NCI-H1417 treated with DMSO at 0.1 percent for 48 hours (cell line): ENCODE data around the gene INHBE.
"Not testable (repeated sequence)": the region's sequence is repeated elsewhere in the genome, so short reads cannot be mapped to it uniquely, and the experiment has no call there.

Source experiments
- DNase-seq: peaks from one replicate; lab custom pipeline; 2025; lab: John Stamatoyannopoulos, UW

INHBE gene, protein sequence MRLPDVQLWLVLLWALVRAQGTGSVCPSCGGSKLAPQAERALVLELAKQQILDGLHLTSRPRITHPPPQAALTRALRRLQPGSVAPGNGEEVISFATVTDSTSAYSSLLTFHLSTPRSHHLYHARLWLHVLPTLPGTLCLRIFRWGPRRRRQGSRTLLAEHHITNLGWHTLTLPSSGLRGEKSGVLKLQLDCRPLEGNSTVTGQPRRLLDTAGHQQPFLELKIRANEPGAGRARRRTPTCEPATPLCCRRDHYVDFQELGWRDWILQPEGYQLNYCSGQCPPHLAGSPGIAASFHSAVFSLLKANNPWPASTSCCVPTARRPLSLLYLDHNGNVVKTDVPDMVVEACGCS

DNA sequence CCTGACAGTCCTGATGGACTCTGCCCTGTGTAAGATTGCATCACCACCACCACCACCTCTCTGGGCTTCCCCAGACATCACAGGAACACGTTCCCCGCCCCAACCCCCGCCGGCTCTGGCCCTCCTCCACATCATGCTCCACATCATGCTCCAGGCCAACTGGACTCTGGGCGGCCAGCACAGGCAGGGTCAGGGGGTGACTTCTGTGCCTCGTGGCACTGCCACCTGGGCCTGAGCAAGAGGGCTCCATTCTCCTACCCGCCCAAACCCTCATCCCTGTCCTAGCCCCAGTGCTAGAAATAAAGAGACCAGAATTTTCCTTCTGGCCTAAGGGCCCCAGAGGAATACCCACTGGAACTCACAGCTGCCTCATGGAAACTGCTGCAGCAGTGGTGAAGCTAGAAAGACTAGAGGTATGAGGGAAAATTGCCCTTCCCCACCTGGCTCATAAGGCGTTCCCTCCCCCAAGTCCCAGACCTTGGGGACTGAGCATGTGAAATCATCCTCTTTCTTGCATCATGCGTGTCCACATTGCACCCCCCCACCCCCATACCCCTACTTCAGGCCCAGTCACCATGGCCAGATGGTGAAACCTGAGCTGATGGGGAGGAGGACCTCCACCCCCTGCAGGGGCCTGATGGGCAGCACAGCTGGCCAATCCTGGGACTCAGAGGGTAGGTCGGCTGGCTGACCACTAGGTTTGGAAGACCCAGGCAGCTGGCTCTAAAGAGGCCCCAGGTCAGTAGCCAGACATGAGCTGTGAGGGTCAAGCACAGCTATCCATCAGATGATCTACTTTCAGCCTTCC is at the start of gene INHBE:
TSS of gene INHBE (plus strand) at position 742 of the 808 bp plus-strand sequence. CDS start 230 bp downstream, outside the sequence.
- no peak for DNase-seq

DNA sequence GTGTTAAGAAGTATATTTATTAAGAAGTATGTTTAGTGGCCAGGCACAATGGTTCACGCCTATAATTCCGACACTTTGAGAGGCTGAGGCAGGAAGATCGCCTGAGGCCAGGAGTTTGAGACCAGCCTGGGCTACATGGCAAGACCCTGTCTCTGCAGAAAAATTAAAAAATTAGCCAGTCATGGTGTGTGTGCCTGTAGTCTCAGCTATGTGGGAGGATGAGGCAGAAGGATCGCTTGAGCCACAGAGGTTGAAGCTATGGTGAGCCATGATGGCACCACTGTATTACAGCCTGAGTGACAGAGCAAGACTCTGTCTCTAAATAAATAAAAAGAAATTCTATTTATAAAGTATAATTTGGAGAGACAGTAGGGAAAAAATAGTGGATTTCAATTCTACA is 44.6 kb upstream of the INHBE start:
- DNase-seq: no peak

DNA sequence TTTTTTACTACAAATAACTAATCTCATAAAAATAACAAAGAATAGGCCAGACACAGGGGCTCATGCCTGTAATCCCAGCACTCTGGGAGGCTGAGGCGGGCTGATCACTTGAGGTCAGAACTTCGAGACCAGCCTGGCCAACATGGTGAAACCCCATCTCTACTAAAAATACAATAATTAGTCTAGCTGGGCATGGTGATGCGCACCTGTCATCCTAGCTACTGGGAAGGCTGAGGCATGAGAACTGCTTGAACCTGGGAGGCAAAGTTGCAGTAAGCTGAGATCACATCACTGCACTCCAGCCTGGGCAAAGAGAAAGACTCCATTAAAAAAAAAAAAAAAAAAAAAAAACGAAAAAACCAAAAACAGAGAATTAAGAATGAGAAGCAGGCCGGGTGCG is 40.9 kb upstream of the INHBE start:
- DNase-seq: not testable (repeated sequence)

GRCh38 chr12:57415088-57415487 is 40.0 kb upstream of the INHBE start:
- no peak for DNase-seq

- DNase-seq: no peak
Observed at GRCh38 chr12:57416039-57416996, 38.8 kb upstream of the INHBE start.

- no peak for DNase-seq
Observed at GRCh38 chr12:57418255-57418654, 36.9 kb upstream of the INHBE start.

DNA sequence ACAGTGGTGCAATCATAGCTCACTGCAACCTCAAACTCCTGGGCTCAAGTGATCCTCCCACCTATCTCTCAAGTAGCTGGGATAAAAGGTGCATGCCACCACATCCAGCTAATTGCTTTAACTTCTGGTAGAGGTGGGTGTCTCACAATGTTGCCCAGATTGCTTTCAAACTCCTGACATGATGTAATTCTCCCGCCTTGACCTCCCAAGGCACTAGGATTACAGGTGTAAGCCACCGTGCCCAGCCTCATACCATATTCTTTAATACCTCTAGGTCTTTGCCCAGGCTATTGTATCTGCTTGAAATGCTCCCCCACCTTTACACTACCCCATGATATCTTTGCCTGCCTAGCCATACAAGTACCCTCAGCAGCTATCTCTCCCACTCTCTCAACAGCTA is 35.6 kb upstream of the INHBE start:
- no peak for DNase-seq

GRCh38 chr12:57420482-57420881 is 34.6 kb upstream of the INHBE start:
- no peak for DNase-seq

GRCh38 chr12:57426948-57427347 is 28.2 kb upstream of the INHBE start:
- DNase-seq: not testable (repeated sequence)

GRCh38 chr12:57428965-57429364 is 26.1 kb upstream of the INHBE start:
- no peak for DNase-seq

GRCh38 chr12:57429473-57430111 is 25.5 kb upstream of the INHBE start:
- DNase-seq: no peak

DNA sequence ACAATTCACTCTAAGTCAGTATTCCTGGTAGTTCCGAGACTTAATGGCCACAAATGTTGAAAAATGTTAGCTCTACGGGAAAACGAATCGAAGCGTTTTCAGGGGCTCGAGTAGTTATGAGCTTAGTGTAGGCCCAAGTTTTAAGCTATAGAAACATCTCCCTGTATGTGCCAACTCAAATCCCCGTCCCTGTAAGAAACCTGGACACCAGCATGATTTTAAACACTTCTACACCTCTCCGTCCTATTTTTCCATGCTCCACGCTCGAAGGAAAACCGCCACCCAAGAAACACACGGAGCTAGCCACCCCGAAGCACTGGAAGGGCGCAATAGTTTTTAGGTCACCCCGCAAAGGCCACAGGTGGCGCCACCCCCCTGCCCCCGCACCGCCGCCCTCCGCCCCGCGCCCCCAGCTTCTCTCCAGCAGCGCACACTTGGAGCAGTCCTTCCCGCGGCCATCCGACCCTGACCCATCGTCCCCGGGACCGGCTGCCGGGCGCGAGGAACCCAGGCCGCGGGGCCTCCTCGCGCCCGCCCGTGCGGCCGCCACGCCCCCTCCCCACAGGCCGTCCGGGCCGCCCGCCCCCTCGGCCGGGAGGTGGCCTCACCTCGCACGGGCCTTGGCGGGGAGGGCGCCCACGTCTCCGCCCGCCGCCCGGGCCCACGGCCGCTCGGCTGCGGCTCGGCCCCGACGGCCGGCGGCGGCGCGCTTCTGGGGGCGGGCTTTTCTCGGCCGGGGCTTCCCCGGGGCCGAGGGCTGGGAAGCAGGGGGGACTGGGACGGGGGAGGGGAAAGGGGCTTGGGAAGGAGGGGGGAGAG is 24.8 kb upstream of the INHBE start:
- no peak for DNase-seq

- DNase-seq: peak; percentile 95
Observed at GRCh38 chr12:57430931-57431566, 24.1 kb upstream of the INHBE start, which contains the start of gene R3HDM2. R3HDM2 (minus strand) TSS chr12:57431043; CDS start chr12:57310428, 120,615 bp downstream.

GRCh38 chr12:57431654-57432188 is 23.4 kb upstream of the INHBE start:
- no peak for DNase-seq

- DNase-seq: no peak
Observed at GRCh38 chr12:57433370-57433769, 21.7 kb upstream of the INHBE start.

DNA sequence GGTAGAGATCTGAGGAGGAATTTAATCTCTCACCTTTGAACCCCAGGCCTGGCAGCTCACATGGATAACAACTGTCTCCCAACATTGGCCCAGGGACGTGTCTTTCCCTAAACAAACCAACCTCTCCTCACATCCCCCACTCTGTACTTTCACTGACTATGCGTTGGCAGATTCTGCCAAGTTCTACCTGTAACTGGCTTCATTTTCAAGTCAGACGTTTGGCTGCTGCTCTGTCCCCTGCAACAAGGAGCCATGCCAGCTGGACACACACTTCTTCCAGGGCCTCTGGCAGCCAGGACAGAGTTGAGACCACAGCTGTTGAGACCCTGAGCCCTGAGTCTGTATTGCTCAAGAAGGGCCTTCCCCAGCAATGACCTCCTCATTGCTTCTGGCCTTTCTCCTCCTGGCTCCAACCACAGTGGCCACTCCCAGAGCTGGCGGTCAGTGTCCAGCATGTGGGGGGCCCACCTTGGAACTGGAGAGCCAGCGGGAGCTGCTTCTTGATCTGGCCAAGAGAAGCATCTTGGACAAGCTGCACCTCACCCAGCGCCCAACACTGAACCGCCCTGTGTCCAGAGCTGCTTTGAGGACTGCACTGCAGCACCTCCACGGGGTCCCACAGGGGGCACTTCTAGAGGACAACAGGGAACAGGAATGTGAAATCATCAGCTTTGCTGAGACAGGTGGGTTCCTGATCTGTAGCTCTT is 20.4 kb upstream of the INHBE start, which contains the start of gene INHBC:
TSS of gene INHBC (plus strand) at position 268 of the 707 bp plus-strand sequence. CDS start at position 371, 103 bp downstream.
- no peak for DNase-seq

GRCh38 chr12:57435293-57435692 is 19.8 kb upstream of the INHBE start:
- no peak for DNase-seq

DNA sequence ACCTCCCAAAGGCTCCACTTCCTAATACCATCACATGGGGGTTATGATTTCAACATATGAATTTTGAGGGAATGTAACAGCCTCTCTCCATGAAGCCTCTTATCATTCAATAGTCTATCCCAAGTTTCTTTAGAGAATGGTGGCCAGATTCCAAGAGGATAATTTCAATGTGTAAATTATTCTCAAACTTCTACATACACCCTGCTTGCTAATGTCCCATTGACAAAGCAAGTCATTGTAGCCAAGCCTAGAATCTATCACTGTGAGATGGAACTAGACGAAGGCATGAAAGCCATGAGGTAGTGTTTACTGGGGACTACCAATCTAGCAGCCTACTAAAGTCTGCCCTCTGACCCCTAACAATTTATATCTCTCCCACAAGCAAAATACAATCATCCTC is 16.7 kb upstream of the INHBE start:
- no peak for DNase-seq

DNA sequence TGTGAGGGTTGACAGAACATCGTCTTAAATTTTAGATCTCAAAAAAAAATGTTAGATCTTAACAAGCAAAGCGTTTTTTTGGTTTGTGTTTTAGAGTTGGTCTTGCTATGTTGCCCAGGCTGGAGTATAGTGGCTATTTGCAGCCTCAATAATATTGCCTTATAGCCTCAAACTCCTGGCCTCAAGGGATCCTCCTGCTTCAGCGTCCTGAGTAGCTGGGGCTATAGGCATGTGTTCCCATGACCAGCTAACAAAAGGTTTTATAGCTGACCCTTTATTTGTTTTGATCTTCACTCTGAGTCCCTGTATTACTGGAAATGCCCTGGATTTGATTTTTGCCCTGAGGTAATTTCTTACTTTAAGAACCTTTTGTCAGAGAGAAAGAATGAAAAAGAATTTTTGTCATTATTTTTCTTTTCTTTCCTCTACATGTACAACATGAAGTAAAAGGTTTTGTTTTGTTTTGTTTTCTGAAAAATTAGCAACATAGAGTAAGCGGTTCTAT is 15.3 kb upstream of the INHBE start:
- no peak for DNase-seq
